HCT116 (cell line): ENCODE measurements around the gene LPCAT2. TPM values are rescaled to one million over a fixed set of nuclear protein-coding genes. Genes with fewer than 3 reads are reported as not detected.

Experiments
- ATAC-seq: fragments of 200-7000 bp; cut with Tn5 transposase; 2 replicates; pipeline ENCODE4 v1.9.1; 2020; ENCODE audit warnings: mild to moderate bottlenecking, moderate library complexity
- BruUV-seq: library from RNA; stranded (reverse); fragments of 400-500 nt; replicated peaks from 2 replicates; lab custom pipeline; 2021; lab: Mats Ljungman, UMichigan
- CTCF ChIA-PET: fragments of 300-600 bp; sonication (Branson Sonifier 250); formaldehyde crosslinking; loops from one replicate; lab custom pipeline; 2021; ENCODE audit warnings: antibody characterized with exemption; lab: Charles Lee
- POLR2A ChIA-PET: fragments of 300-600, 350-600 bp; sonication (Branson Sonifier 250); formaldehyde crosslinking; loops from one replicate; lab custom pipeline; 2021; ENCODE audit warnings: antibody characterized with exemption; lab: Charles Lee
- RAD21 ChIA-PET, 2 experiments: fragments of 300-600 bp; sonication (Branson Sonifier 250); formaldehyde crosslinking; loops; one replicate each; lab custom pipeline; 2023; ENCODE audit warnings: low total read pairs in 2 of 2; ENCODE audit not compliant: uncharacterized antibody in 2 of 2, unreplicated experiment in 2 of 2, low non-redundant PET in 1 of 2; lab: Charles Lee
- DNase-seq: peaks from one replicate; pipeline ENCODE4 v3.0.0-alpha.2; 2010; ENCODE audit warnings: low read depth, low spot score
- H2AFZ ChIP-seq: fragments of 200-600 bp; shearing (Covaris generic), sonication (generic); 2 replicates; pipeline ENCODE4 v1.6.1; 2017; ENCODE audit warnings: low read depth, mixed run types, mixed read lengths, antibody characterized with exemption, low read length; ENCODE audit not compliant: poor library complexity, severe bottlenecking
- H3K27ac ChIP-seq: 2 replicates; pipeline ENCODE4 v1.5.1; 2012; ENCODE audit warnings: low read depth, low read length
- H3K27me3 ChIP-seq: fragments of 200-600 bp; sonication (generic); 2 replicates; pipeline ENCODE4 v1.6.1; 2016; ENCODE audit warnings: mixed run types, low read length, mixed read lengths; ENCODE audit not compliant: insufficient read depth
- H3K36me3 ChIP-seq, 2 experiments: fragments of 200-500 bp in 1 of 2; fragments of 200-600 bp in 1 of 2; sonication (Bioruptor generic) in 1 of 2; sonication (generic) in 1 of 2; 2 replicates each; pipeline versions ENCODE4 v1.5.1 to v1.6.1; 2014 to 2016; ENCODE audit warnings: low read length in 2 of 2, inconsistent platforms in 1 of 2, mixed read lengths in 1 of 2, mixed run types in 1 of 2; ENCODE audit not compliant: insufficient read depth in 2 of 2, control insufficient read depth in 1 of 2
- H3K4me1 ChIP-seq, 2 experiments: fragments of 200-600 bp in 1 of 2; sonication (generic) in 1 of 2; 2 replicates each; pipeline versions ENCODE4 v1.5.1 to v1.6.1; 2012 to 2017; ENCODE audit warnings: low read length in 2 of 2, inconsistent platforms in 1 of 2, mild to moderate bottlenecking in 1 of 2, mixed read lengths in 1 of 2, mixed run types in 1 of 2, moderate library complexity in 1 of 2; ENCODE audit not compliant: insufficient read depth in 2 of 2, control insufficient read depth in 1 of 2
- H3K4me2 ChIP-seq: fragments of 200-600 bp; sonication (generic); 2 replicates; pipeline ENCODE4 v1.6.1; 2017; ENCODE audit warnings: mixed run types, low read length, mixed read lengths
- H3K4me3 ChIP-seq, 2 experiments: fragments of 200-600 bp in 1 of 2; sonication (generic) in 1 of 2; replicated peaks in 1 of 2; 2 replicates each; pipeline ENCODE4 v1.5.1; 2011 to 2016; ENCODE audit warnings: low read length in 2 of 2, control low read depth in 1 of 2, low read depth in 1 of 2, mild to moderate bottlenecking in 1 of 2, mixed read lengths in 1 of 2, mixed run types in 1 of 2
- H3K79me2 ChIP-seq: fragments of 200-600 bp; sonication (generic); 2 replicates; pipeline ENCODE4 v1.6.1; 2017; ENCODE audit warnings: mild to moderate bottlenecking, mixed run types, low read length, moderate library complexity, mixed read lengths; ENCODE audit not compliant: insufficient read depth
- H3K9ac ChIP-seq: fragments of 200-600 bp; sonication (generic); 2 replicates; pipeline ENCODE4 v1.6.1; 2016; ENCODE audit warnings: low read length, mixed read lengths
- H3K9me2 ChIP-seq: fragments of 200-600 bp; sonication (generic), shearing (Covaris generic); 2 replicates; pipeline ENCODE4 v1.6.1; 2017; ENCODE audit warnings: mixed run types, mild to moderate bottlenecking, moderate library complexity; ENCODE audit not compliant: insufficient read depth
- H3K9me3 ChIP-seq, 2 experiments: fragments of 200-500 bp in 1 of 2; fragments of 200-600 bp in 1 of 2; sonication (Bioruptor generic) in 1 of 2; sonication (generic) in 1 of 2; 2 replicates each; pipeline ENCODE4 v1.6.1; 2014 to 2017; ENCODE audit warnings: low read length in 2 of 2, mixed read lengths in 2 of 2, inconsistent platforms in 1 of 2, low read depth in 1 of 2, mild to moderate bottlenecking in 1 of 2, mixed run types in 1 of 2, moderate library complexity in 1 of 2; ENCODE audit not compliant: control insufficient read depth in 1 of 2, insufficient read depth in 1 of 2
- H4K20me1 ChIP-seq: fragments of 200-600 bp; sonication (generic), shearing (Covaris generic); 2 replicates; pipeline ENCODE4 v1.6.1; 2017; ENCODE audit warnings: mixed run types, mild to moderate bottlenecking, moderate library complexity; ENCODE audit not compliant: insufficient read depth
- CBX3 ChIP-seq: IDR thresholded peaks from 2 replicates; pipeline ENCODE4 v1.6.1; 2012; ENCODE audit warnings: low read depth
- CEBPB ChIP-seq: IDR thresholded peaks from 2 replicates; pipeline ENCODE4 v1.6.1; 2012; ENCODE audit warnings: low read depth
- EZH2 ChIP-seq: fragments of 200-600 bp; sonication (generic); IDR thresholded peaks from 2 replicates; pipeline ENCODE4 v1.6.1; 2017; ENCODE audit warnings: antibody characterized with exemption, mixed run types
- FOSL1 ChIP-seq: IDR thresholded peaks from 2 replicates; pipeline ENCODE4 v1.6.1; 2012; ENCODE audit warnings: low read depth
- JUND ChIP-seq: IDR thresholded peaks from 2 replicates; pipeline ENCODE4 v1.6.1; 2012
- POLR2AphosphoS5 ChIP-seq: IDR thresholded peaks from 2 replicates; pipeline ENCODE4 v1.6.1; 2011; ENCODE audit warnings: mild to moderate bottlenecking, low read depth, low read length, moderate library complexity
- REST ChIP-seq: IDR thresholded peaks from 2 replicates; pipeline ENCODE4 v1.6.1; 2012; ENCODE audit warnings: low read depth
- SIN3A ChIP-seq: IDR thresholded peaks from 2 replicates; pipeline ENCODE4 v1.6.1; 2012; ENCODE audit warnings: low read depth
- SP1 ChIP-seq: IDR thresholded peaks from 2 replicates; pipeline ENCODE4 v1.6.1; 2012; ENCODE audit warnings: low read depth
- SRF ChIP-seq: IDR thresholded peaks from 2 replicates; pipeline ENCODE4 v1.6.1; 2012; ENCODE audit warnings: low read depth
- ZBTB33 ChIP-seq: IDR thresholded peaks from 2 replicates; pipeline ENCODE4 v1.6.1; 2011; ENCODE audit warnings: mild to moderate bottlenecking, low read length, moderate library complexity; ENCODE audit not compliant: insufficient replicate concordance; ENCODE audit errors: extremely low read depth
- ZNF274 ChIP-seq: fragments of 200-500 bp; sonication (Bioruptor generic); IDR thresholded peaks from 2 replicates; pipeline ENCODE4 v1.6.1; 2014; ENCODE audit warnings: mild to moderate bottlenecking, low read depth, low read length, inconsistent platforms
- intact Hi-C: fragments of 100-400 bp; cut with micrococcal nuclease; formaldehyde crosslinking; loops from 2 replicates; pipeline ENCODE4 v1.10.0; 2022
- total RNA-seq: library from RNA; stranded (reverse); gene quantifications from one replicate; pipeline ENCODE4 v1.2.1, GENCODE V29; 2021; ENCODE audit not compliant: unreplicated experiment
- TF ChIP-seq, protein P1 (sequence below), 3 experiments: fragments of 200-600 bp in 1 of 3; sonication (generic) in 1 of 3; IDR thresholded peaks in 2 of 3; conservative IDR thresholded peaks in 1 of 3; 2 replicates each; pipeline ENCODE4 v1.5.1; 2012 to 2017; ENCODE audit warnings: low read depth in 2 of 3, low read length in 2 of 3, antibody characterized with exemption in 1 of 3, borderline replicate concordance in 1 of 3, control low read depth in 1 of 3, mild to moderate bottlenecking in 1 of 3, mixed read lengths in 1 of 3, mixed run types in 1 of 3, moderate library complexity in 1 of 3; ENCODE audit not compliant: insufficient read depth in 1 of 3

The LPCAT2 gene
- total RNA-seq, 1 experiment from 2014 or later = 13.1 TPM

DNA sequence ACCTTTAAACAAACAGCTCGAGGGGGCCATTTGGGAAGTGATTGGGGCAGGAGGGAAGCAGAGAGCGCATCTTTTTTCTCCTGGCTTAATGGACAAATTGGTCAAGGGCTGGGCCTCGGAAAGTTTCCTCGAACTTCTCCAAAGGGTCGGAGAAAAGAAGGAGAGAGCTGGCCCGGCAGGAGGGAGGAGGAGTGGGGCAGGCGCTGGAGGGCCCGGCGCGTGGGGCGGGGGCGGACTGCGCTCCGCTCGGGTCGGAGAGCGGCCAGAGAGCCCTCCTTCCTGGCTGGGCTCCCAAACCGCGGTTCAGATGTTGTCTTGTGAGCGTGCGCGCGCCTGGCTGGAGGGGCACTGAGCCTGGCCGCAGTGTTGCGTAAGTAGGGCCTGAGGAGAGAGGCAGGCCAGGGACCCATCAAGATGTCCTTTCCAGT is 28.6 kb upstream of the LPCAT2 start (continued):
- TF ChIP-seq ZBTB33 (no peak), CEBPB (no peak), FOSL1 (no peak), SIN3A (no peak), CBX3 (no peak)

DNA sequence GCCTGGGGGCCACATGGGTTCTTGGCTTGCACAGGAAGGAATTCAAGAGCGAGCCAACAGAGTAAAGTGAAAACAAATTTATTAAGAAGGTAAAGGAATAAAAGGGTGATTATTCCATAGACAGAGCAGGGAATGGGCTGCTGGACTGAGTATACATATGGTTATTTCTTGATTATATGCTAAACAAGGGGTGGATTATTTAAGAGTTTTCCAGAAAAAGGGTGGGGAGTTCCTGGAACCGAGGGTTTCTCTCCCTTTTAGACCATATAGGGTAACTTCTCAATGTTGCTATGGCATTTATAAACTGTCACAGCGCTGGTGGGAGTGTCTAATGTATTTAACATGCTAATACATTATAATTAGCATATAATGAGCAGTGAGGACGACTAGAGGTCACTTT is 27.8 kb upstream of the LPCAT2 start:
- Histone ChIP-seq H3K4me2 (no peak overlapping the region), H3K4me3 (no peak overlapping the region), H3K4me1 (no peaks in the 10 kb centered on the region), H3K36me3 (no peaks in the 10 kb centered on the region), H3K9ac (no peak overlapping the region), H3K9me3 (no peaks in the 10 kb centered on the region), H2AFZ (no peak overlapping the region), H3K27me3 (no peaks in the 10 kb centered on the region), H4K20me1 (no peaks in the 10 kb centered on the region), H3K9me2 (no peaks in the 10 kb centered on the region), H3K79me2 (no peaks in the 10 kb centered on the region), H3K27ac (no peak overlapping the region)
- ATAC-seq = no peak
- ChIA-PET CTCF (no interaction called here), RAD21 (no interaction called here), POLR2A (no interaction called here)
- no peak for DNase-seq
- TF ChIP-seq EZH2 = no peak
- no peak for TF ChIP-seq ZNF274
- TF ChIP-seq POLR2AphosphoS5 = no peak
- TF ChIP-seq SRF = no peak
- TF ChIP-seq CBX3 = no peak
- TF ChIP-seq CEBPB = no peak
- TF ChIP-seq, protein P1, sequence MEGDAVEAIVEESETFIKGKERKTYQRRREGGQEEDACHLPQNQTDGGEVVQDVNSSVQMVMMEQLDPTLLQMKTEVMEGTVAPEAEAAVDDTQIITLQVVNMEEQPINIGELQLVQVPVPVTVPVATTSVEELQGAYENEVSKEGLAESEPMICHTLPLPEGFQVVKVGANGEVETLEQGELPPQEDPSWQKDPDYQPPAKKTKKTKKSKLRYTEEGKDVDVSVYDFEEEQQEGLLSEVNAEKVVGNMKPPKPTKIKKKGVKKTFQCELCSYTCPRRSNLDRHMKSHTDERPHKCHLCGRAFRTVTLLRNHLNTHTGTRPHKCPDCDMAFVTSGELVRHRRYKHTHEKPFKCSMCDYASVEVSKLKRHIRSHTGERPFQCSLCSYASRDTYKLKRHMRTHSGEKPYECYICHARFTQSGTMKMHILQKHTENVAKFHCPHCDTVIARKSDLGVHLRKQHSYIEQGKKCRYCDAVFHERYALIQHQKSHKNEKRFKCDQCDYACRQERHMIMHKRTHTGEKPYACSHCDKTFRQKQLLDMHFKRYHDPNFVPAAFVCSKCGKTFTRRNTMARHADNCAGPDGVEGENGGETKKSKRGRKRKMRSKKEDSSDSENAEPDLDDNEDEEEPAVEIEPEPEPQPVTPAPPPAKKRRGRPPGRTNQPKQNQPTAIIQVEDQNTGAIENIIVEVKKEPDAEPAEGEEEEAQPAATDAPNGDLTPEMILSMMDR (IDR thresholded peaks at IDR 0.05 in 2 of 3, conservative IDR thresholded peaks at IDR 0.05 in 1 of 3; ENCODE audit: borderline replicate concordance in 1 of 3, insufficient read depth in 1 of 3, low read depth in 2 of 3, low read length in 2 of 3) = no peak
- TF ChIP-seq REST = no peak
- no peak for TF ChIP-seq SP1
- TF ChIP-seq JUND = no peak
- no TSS peak for BruUV-seq
- intact Hi-C loops = no loop called here
